Tibial artery (tissue), 4 donors: ENCODE results near the gene TRIM74.
"Not testable (repeated sequence)": the region's sequence is repeated elsewhere in the genome, so short reads cannot be mapped to it uniquely, and the experiment has no call there.

Experiments used
- DNase-seq, 2 donors: peaks; one replicate each; pipeline ENCODE4 v3.0.0-alpha.2; 2019
- H3K27ac ChIP-seq, 2 donors: fragments of 200-600 bp; sonication (generic) in 1 of 2; 1 replicate in 1 of 2; 2 replicates in 1 of 2; pipeline ENCODE4 v1.5.1; 2018 to 2019; ENCODE audit warnings: mild to moderate bottlenecking in 1 of 2
- H3K27me3 ChIP-seq, 2 donors: fragments of 200-600 bp; sonication (generic) in 1 of 2; one replicate each; pipeline versions ENCODE4 v1.5.1 to v1.6.0; 2016 to 2019
- H3K36me3 ChIP-seq, 3 donors: fragments of 200-600 bp; sonication (generic) in 2 of 3; one replicate each; pipeline ENCODE4 v1.5.1; 2016 to 2019; ENCODE audit warnings: mild to moderate bottlenecking in 2 of 3
- H3K4me1 ChIP-seq, 4 donors: fragments of 200-600 bp; sonication (generic) in 2 of 4; 1 replicate in 3 of 4; 2 replicates in 1 of 4; pipeline ENCODE4 v1.5.1; 2016 to 2019
- H3K4me3 ChIP-seq, 2 donors: fragments of 200-600 bp; sonication (generic) in 1 of 2; 1 replicate in 1 of 2; 2 replicates in 1 of 2; pipeline ENCODE4 v1.5.1; 2018 to 2019; ENCODE audit warnings: mild to moderate bottlenecking in 2 of 2
- H3K9me3 ChIP-seq, 3 donors: fragments of 200-600 bp; sonication (generic) in 1 of 3; one replicate each; pipeline ENCODE4 v1.5.1; 2016 to 2019
- intact Hi-C: fragments of 100-400 bp; cut with DNase I; formaldehyde crosslinking; loops from one replicate; pipeline ENCODE4 v1.15.0; 2023; ENCODE audit warnings: low total_unique reads

The TRIM74 gene

DNA sequence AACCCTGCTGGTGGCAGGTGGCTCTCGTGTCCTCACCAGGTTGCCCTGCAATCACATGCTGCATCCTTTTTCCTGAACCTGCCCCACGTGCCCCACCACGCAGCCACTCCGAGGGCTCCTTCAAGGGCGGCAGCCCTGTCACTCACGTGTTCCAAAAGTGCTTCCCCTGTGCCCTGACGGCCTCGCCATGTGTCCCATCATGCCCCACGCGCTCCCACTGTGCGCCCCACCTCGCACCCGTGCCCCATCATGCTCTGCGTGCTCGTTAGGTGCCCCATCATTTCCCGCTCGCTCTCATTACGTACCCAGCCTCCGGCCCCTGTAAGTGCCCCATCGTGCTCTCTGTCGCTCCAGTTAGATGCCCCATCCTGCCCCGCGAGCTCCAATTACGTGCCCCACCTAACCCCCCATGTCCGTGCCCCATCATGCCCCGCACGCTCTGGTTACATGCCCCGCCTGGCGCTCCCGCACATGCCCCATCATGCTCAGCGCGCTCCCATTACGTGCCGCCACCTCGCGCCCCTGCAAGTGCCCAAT is at the start of gene TRIM74:
Gene TRIM74, minus strand, starts transcription at position 487 of the 537 bp plus-strand sequence. CDS start 3,309 bp downstream, outside the sequence.
- H3K4me3 ChIP-seq, intact Hi-C loops, H3K36me3 ChIP-seq, DNase-seq, H3K9me3 ChIP-seq, H3K4me1 ChIP-seq, H3K27me3 ChIP-seq, H3K27ac ChIP-seq: not testable (repeated sequence)

DNA sequence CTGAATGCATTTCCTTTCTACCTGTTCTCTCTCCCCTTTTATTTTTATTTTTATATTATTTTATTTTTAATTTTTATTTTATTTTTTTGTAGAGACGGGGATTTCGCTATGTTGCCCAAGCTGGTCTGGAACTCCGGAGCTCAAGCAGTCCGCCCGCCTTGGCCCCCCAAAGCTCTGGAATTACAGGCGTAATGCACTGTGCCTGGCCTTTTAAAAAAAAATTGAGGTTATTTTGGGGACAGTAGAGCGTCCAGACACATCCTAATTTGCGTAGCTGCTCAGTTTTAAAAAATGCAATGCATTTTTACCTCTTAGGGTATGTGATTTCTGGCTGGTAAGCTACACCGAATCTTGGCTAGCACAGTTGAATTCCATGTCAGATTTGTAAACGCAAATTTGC is 37.2 kb upstream of the TRIM74 start:
- intact Hi-C loops, H3K27me3 ChIP-seq, H3K9me3 ChIP-seq, H3K36me3 ChIP-seq: not testable (repeated sequence)
- Histone ChIP-seq H3K4me1 (peaks cover 0 to 13% (median 2%) of the 10 kb centered on the region in 4 donors), H3K27ac (peak overlapping the region; percentile 20 to 89), H3K4me3 (peak overlapping the region; percentile 56 to 78)
- peak; percentile 16 to 62 for DNase-seq

DNA sequence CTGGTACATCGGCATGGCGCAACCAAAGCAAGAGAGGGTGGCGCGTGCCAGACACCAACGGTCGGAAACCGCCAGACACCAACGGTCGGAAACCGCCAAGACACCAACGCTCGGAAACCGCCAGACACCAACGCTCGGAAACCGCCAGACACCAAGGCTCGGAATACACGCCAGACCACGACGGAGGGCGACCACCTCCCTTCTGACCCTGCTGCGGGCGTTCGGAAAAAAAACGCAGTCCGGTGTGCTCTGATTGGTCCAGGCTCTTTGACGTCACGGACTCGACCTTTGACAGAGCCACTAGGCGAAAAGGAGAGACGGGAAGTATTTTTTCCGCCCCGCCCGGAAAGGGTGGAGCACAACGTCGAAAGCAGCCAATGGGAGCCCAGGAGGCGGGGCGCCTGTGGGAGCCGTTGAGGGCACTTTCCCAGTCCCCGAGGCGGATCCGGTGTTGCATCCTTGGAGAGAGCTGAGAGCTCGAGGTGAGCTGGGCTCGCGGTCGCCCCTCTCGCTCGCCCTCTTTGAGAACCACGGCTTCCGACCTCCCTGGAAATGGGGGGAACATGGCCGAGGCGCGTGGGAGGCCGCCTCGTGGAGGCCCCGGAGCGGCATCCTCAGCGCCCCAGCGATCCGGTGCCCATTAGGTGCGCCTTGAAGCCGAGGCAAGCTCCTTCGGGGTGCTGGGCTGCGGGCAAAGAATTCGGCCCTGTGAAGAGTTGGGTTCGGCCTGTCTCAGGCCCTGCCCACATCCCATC is 36.6 kb upstream of the TRIM74 start:
- H3K36me3 ChIP-seq, H3K9me3 ChIP-seq, H3K27me3 ChIP-seq, intact Hi-C loops: not testable (repeated sequence)
- peaks cover 0 to 13% (median 2%) of the 10 kb centered on the region in 4 donors for H3K4me1 ChIP-seq
- H3K4me3 ChIP-seq, result peak overlapping the region; percentile 56 to 78
- DNase-seq, result peak; percentile 74 to 91
- peak overlapping the region; percentile 85 to 89 for H3K27ac ChIP-seq

DNA sequence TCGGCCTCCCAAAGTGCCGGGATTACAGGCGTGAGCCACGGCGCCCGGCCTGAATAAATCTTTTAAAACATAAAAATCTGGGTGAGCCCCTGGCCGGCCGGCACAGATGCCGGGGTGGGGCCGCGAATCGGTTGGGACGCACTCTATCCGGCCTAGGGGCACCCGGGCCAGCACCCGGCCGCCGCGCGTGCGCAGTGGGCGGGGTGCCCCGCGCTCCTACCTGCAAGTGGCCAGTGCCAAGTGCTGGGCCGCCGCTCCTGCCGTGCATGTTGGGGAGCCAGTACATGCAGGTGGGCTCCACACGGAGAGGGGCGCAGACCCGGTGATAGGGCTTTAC is 36.1 kb upstream of the TRIM74 start:
- H3K36me3 ChIP-seq, H3K27me3 ChIP-seq, intact Hi-C loops, H3K9me3 ChIP-seq: not testable (repeated sequence)
- H3K4me1 ChIP-seq, result peaks cover 0 to 13% (median 2%) of the 10 kb centered on the region in 4 donors
- peak; percentile 53 to 86 for DNase-seq
- H3K27ac ChIP-seq, result peak overlapping the region; percentile 85 to 89
- peak overlapping the region; percentile 56 to 78 for H3K4me3 ChIP-seq

DNA sequence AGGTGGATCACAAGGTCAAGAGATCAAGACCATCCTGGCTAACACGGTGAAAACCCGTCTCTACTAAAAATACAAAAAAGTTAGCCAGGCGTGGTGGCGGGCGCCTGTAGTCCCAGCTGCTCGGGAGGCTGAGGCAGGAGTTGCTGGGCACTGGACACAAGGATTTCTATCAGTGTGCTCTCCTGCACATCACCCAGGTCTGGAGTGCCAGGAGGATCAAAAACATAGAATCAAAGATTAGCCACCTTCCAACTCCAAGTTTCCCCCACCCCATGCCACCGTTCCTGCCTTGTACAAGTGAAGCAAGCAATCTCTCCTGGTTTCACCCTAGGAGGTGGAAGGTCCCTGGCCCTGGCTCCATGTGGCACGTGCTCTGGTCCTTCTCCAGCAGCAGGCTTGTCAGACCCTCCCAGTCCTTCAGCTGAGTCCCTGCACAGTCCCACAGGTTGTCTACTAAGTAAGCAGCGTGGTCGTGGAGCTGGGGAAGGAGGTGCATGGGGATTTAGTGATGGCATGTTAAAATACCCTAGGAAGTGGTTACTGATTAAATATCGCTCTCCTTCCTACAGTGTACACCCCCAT is 28.7 kb upstream of the TRIM74 start:
- H3K4me3 ChIP-seq, H3K27ac ChIP-seq, H3K27me3 ChIP-seq, H3K4me1 ChIP-seq, DNase-seq, H3K9me3 ChIP-seq, intact Hi-C loops, H3K36me3 ChIP-seq: not testable (repeated sequence)

DNA sequence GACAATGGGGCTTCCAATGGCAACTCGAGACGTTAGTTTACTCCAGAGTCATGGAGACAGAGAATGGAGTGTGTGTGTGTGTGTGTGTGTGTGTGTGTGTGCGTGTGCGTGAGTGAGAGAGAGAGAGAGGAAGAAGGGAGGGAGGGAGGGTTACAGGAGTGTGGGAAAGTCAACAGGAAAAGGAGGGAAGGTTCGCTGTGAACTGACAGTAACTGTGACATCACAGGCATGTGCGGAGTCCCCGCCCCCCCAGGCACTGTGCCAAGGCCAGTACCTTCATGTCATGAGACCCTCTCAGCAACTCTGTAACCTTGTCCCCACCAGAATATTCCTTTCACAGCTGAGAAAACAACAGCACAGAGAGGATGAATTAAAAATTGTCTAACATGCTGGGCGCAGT is 28.2 kb upstream of the TRIM74 start:
- H3K36me3 ChIP-seq, H3K27ac ChIP-seq, DNase-seq, intact Hi-C loops, H3K4me3 ChIP-seq, H3K27me3 ChIP-seq, H3K9me3 ChIP-seq, H3K4me1 ChIP-seq: not testable (repeated sequence)

DNA sequence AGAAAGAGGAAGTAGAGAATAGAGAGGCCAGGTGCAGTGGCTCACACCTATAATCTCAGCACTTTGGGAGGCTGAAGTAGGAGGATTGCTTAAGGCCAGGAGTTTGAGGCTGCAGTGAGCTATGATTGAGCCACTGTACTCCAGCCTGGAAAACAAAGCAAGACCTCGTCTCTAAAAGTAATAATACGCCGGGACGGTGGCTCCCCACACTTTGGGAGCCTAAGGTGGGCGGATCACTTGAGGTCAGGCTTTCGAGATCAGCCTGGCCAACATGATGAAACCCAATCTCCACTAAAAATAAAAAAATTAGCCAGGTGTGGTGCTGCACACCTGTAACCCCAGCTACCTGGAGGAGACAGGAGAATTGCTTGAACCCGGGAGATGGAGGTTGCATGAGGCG is 26.2 kb upstream of the TRIM74 start:
- H3K27me3 ChIP-seq, H3K9me3 ChIP-seq, DNase-seq, H3K36me3 ChIP-seq, H3K27ac ChIP-seq, intact Hi-C loops, H3K4me3 ChIP-seq, H3K4me1 ChIP-seq: not testable (repeated sequence)

DNA sequence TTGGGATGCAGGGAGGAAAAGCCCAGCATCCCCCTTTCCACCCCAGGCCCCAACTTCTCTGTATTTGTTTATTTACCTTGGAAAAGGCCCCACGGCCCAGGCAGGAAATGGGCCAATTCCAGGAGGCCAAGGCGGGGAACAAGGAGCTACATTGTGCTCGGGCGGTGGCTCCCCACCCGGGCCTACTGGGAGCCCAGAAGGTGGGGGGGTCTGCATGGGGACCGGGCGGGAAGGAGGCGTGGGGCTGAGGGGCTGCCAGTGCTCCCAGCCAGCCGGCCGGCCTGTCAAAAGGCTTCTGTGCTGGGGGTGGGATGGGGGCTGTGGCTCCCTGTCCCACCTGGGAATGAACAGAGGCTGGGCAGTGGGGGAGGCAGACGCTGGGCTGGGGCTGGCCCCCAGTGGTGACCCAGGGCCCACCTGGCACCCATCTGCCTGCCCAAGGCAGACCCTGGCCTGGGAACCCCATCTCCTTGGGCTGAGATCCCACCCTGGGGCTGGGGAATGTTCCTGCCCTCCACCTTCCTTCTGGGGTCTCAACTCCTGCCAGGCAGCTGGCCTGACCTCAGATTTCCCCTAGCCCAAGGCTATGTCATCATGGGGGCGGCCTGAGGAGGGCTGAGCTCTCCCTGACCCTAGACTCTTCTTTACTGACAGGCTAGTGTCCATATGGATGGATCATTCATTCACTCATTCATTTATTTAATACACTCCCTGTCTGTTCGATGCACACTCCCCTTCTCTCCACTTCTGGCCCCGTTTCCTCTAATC is 21.1 kb upstream of the TRIM74 start:
- DNase-seq, result peak; percentile 20 to 64
- intact Hi-C loops, result not testable (repeated sequence)

DNA sequence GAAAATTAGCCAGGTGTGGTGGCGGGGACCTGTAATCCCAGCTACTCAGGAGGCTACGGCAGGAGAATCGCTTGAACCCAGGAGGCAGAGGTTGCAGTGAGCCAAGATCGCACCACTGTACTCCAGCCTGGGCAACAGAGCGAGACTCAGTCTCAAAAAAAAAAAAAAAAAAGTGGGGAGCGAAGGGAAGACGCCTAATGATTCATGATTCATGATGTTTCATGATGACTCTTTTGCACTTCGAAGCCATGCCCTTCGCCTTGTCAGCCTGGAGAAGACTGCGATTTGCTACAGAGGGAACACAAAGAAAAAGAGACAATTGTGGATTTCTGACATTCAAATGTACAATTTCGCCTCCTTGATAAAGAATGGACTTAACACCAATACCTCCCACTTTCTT is 12.8 kb upstream of the TRIM74 start:
- H3K4me1 ChIP-seq, H3K36me3 ChIP-seq, DNase-seq, H3K9me3 ChIP-seq, intact Hi-C loops, H3K27me3 ChIP-seq, H3K4me3 ChIP-seq, H3K27ac ChIP-seq: not testable (repeated sequence)

More for the DNA sequence above, 21.1 kb upstream of the TRIM74 start:
- H3K4me1 ChIP-seq, H3K27ac ChIP-seq, H3K9me3 ChIP-seq, H3K27me3 ChIP-seq, H3K36me3 ChIP-seq, H3K4me3 ChIP-seq: not testable (repeated sequence)

DNA sequence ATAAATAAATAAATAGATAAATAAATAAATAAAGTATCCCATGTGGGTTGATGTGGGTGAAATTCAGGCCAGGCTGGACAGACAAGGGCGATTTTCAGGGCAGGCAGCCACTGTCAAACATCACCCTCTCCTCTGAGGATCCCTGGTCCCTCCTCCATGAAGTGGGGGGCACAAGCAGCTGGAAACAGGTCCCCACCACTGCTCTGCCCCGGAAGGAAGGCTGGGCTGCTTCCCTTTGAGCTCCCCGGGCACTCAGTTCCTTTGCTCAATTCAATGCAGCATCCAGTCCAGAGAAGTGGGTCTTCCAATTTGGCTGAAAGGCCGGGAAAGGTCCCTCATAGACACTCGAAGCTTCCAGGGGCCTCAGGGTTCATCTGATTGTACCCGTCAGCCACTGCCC is 11.1 kb upstream of the TRIM74 start:
- intact Hi-C loops, H3K27ac ChIP-seq, H3K36me3 ChIP-seq, DNase-seq, H3K27me3 ChIP-seq, H3K4me3 ChIP-seq, H3K4me1 ChIP-seq, H3K9me3 ChIP-seq: not testable (repeated sequence)

DNA sequence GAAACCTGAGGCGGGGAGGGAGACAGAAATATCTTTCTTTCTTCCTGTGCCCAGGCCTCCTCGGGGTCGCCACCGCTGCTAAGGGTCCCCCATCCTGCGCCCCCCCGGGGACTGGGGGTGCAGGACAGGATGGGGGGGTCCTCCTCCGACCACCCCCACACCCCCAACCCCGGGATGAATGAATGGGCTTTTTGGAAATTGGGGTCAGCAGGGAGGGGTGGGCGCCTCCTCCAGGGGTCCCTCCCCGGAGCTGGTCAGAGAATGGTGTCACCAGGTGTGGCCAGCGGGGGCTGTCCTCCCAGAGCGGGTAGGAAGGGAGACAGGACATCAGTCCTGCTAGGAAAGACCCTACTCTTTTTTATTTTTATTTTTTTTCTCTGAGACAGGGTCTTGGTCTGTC is 7.2 kb upstream of the TRIM74 start:
- H3K36me3 ChIP-seq, DNase-seq, H3K27ac ChIP-seq, H3K4me1 ChIP-seq, H3K9me3 ChIP-seq, H3K4me3 ChIP-seq, intact Hi-C loops, H3K27me3 ChIP-seq: not testable (repeated sequence)

DNA sequence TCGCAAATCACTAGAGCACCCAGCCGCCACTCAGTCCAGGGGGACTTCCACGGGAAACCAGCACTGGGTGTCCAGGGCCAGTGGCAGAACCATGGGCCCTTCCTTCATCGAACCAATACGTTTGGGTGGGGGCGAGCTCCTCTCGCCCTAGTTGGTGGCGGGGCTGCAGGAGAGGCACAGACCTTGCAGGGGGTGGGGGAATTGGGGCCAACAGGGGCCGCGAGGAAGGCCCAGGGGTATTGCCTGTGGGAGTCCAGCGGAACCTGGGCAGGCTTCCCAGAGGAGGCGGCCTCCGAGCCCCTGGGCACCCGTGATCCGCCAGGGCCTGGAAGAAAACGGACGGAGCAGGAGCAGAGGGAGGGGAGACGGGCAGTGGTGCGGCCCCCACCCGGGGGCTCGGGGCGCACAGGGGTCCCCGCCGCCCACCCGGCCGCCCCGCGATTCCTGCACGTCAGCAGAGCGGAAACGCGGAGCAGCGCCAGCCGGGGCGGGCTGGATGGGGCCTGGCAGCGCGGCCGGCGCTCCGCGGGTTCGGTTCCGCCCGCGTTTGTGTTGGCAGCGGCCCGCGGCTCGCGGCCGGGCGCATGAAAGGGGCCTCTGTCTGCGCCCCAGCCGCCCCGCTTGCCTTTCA is 6.5 kb upstream of the TRIM74 start:
- H3K27ac ChIP-seq, intact Hi-C loops, H3K27me3 ChIP-seq, H3K4me3 ChIP-seq, H3K4me1 ChIP-seq, H3K36me3 ChIP-seq, H3K9me3 ChIP-seq: not testable (repeated sequence)
- peak in 1 of 2 donors; percentile 61 for DNase-seq

DNA sequence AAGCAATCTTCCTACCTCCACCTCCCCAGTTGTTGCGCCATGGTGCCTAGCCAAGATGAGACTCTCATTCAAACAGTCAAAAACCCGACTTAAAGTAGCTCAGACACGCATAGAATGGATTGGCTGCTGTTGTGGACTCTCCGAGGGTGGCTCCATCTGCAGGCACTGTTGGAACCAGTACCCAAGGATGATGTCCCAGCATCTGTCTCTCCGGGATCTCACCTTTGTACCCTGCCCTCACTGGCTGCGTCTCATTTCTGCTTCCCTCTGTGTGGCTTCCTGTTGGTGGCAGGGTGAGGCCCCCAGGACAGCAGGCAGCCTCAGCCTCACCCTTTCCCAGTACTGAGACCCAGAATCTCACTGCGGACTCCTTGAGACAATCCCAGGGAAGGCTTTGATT is 5.5 kb upstream of the TRIM74 start:
- H3K4me3 ChIP-seq, intact Hi-C loops, H3K4me1 ChIP-seq, H3K27me3 ChIP-seq, H3K27ac ChIP-seq, H3K9me3 ChIP-seq, DNase-seq, H3K36me3 ChIP-seq: not testable (repeated sequence)

DNA sequence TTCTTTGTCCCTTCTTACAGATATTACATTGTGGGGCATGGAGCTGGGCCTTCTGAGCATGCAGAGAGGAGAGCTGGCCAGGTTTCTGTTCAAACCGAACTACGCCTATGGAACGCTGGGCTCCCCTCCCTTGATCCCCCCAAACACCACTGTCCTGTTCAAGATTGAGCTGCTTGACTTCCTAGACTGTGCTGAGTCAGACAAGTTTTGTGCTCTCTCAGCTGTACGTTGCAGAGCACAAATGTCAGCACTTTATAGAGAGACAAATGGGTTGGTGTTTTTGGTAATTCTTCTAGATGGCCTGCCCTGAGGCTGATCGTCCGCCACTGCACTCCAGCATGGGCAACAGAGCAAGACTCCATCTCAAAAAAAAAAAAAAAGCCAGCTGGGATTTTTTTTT is 2.2 kb upstream of the TRIM74 start:
- H3K4me3 ChIP-seq, H3K27me3 ChIP-seq, H3K36me3 ChIP-seq, DNase-seq, intact Hi-C loops, H3K4me1 ChIP-seq, H3K27ac ChIP-seq, H3K9me3 ChIP-seq: not testable (repeated sequence)
